Endothelial cell of umbilical vein (primary cell): ENCODE data around the gene IPO9. TPM values are rescaled to one million over a fixed set of nuclear protein-coding genes. Genes with fewer than 3 reads are reported as not detected.

ENCODE experiments used
- BruUV-seq: library from RNA; stranded (reverse); fragments of 400-500 nt; replicated peaks from 2 replicates; lab custom pipeline; 2021; lab: Mats Ljungman, UMichigan
- CTCF ChIA-PET: fragments of 300-600, 350-600 bp; sonication (Branson Sonifier 250); formaldehyde crosslinking; loops from one replicate; lab custom pipeline; 2021; ENCODE audit warnings: antibody characterized with exemption, inconsistent platforms; lab: Charles Lee
- POLR2A ChIA-PET: fragments of 300-600, 350-600 bp; sonication (Branson Sonifier 250); formaldehyde crosslinking; loops from one replicate; lab custom pipeline; 2021; ENCODE audit warnings: antibody characterized with exemption, inconsistent platforms; lab: Charles Lee
- DNase-seq: peaks from one replicate; pipeline ENCODE4 v3.0.0-alpha.2; 2011; ENCODE audit warnings: low read depth, low spot score
- FAIRE-seq: peaks from 2 replicates; lab custom pipeline; 2011; peaks lifted over from hg19 to GRCh38; lab: Jason Lieb, UNC
- H2AFZ ChIP-seq: 2 replicates; pipeline ENCODE4 v1.6.0; 2012; ENCODE audit warnings: low read depth, low read length, control low read depth, inconsistent platforms
- H3K27ac ChIP-seq: 2 replicates; pipeline ENCODE4 v1.5.1; 2011; ENCODE audit warnings: low read depth, mild to moderate bottlenecking, control low read depth, low read length, moderate library complexity; ENCODE audit not compliant: insufficient read depth
- H3K27me3 ChIP-seq, 2 experiments: 2 replicates each; pipeline versions ENCODE4 v1.6.0 to v1.6.1; 2011; ENCODE audit warnings: low read length in 2 of 2, mixed read lengths in 1 of 2; ENCODE audit not compliant: control insufficient read depth in 2 of 2, insufficient read depth in 2 of 2
- H3K36me3 ChIP-seq, 2 experiments: 2 replicates in 1 of 2; 3 replicates in 1 of 2; pipeline ENCODE4 v1.5.1; 2011; ENCODE audit warnings: low read length in 2 of 2, mild to moderate bottlenecking in 1 of 2, moderate library complexity in 1 of 2; ENCODE audit not compliant: control insufficient read depth in 2 of 2, insufficient read depth in 2 of 2; ENCODE audit errors: extremely low read depth in 1 of 2
- H3K4me1 ChIP-seq: 3 replicates; pipeline ENCODE4 v1.5.1; 2011; ENCODE audit warnings: mild to moderate bottlenecking, low read length; ENCODE audit not compliant: control insufficient read depth, insufficient read depth; ENCODE audit errors: extremely low read depth
- H3K4me2 ChIP-seq: 2 replicates; pipeline ENCODE4 v1.6.1; 2011; ENCODE audit warnings: low read length, control low read depth, mixed read lengths; ENCODE audit not compliant: insufficient read depth
- H3K4me3 ChIP-seq, 3 experiments: fragments of 200-600 bp in 1 of 3; sonication (generic), shearing (Covaris generic) in 1 of 3; replicated peaks in 1 of 3; 2 replicates each; pipeline ENCODE4 v1.5.1; 2011 to 2016; ENCODE audit warnings: control low read depth in 3 of 3, low read length in 3 of 3, mild to moderate bottlenecking in 2 of 3, inconsistent platforms in 1 of 3, low read depth in 1 of 3, moderate library complexity in 1 of 3; ENCODE audit not compliant: insufficient read depth in 1 of 3
- H3K79me2 ChIP-seq: 2 replicates; pipeline ENCODE4 v1.6.0; 2012; ENCODE audit warnings: low read length, inconsistent platforms; ENCODE audit not compliant: control insufficient read depth, insufficient read depth
- H3K9ac ChIP-seq: replicated peaks from 2 replicates; pipeline ENCODE3; 2011; ENCODE audit warnings: low read length, control low read depth; ENCODE audit not compliant: insufficient read depth; ENCODE audit errors: extremely low read depth
- H3K9me1 ChIP-seq: replicated peaks from 3 replicates; pipeline ENCODE4 v1.6.0; 2011; ENCODE audit warnings: mild to moderate bottlenecking, low read length; ENCODE audit not compliant: control insufficient read depth, insufficient read depth; ENCODE audit errors: extremely low read depth
- H3K9me3 ChIP-seq: replicated peaks from 2 replicates; pipeline ENCODE4 v1.5.1; 2012; ENCODE audit warnings: low read length, inconsistent platforms; ENCODE audit not compliant: control insufficient read depth, insufficient read depth
- H4K20me1 ChIP-seq: replicated peaks from 2 replicates; pipeline ENCODE3; 2011; ENCODE audit warnings: mild to moderate bottlenecking, low read length; ENCODE audit not compliant: control insufficient read depth, insufficient read depth; ENCODE audit errors: extremely low read depth
- CTCF ChIP-seq, 2 donors: IDR thresholded peaks; 1 replicate in 1 of 2; 2 replicates in 1 of 2; pipeline ENCODE4 v1.5.1; 2011; ENCODE audit warnings: low read length in 2 of 2, mild to moderate bottlenecking in 2 of 2, moderate library complexity in 2 of 2, control low read depth in 1 of 2, inconsistent platforms in 1 of 2, low read depth in 1 of 2; ENCODE audit not compliant: insufficient read depth in 1 of 2; ENCODE audit errors: extremely low read depth in 1 of 2
- EZH2 ChIP-seq: IDR thresholded peaks from 2 replicates; pipeline ENCODE4 v1.6.1; 2012; ENCODE audit warnings: borderline replicate concordance, low read depth, mild to moderate bottlenecking, moderate library complexity, low read length, inconsistent platforms; ENCODE audit not compliant: severe bottlenecking
- FOS ChIP-seq: IDR thresholded peaks from 2 replicates; pipeline ENCODE4 v1.6.1; 2011; ENCODE audit warnings: mild to moderate bottlenecking, low read length, moderate library complexity, borderline replicate concordance; ENCODE audit not compliant: insufficient read depth
- GATA2 ChIP-seq: IDR thresholded peaks from 2 replicates; pipeline ENCODE4 v1.7.0; 2011; ENCODE audit warnings: low read depth, mild to moderate bottlenecking, moderate library complexity, mixed read lengths, low read length; ENCODE audit not compliant: insufficient read length, insufficient read depth
- JUN ChIP-seq: IDR thresholded peaks from 2 replicates; pipeline ENCODE4 v1.6.1; 2011; ENCODE audit warnings: borderline replicate concordance, low read depth; ENCODE audit not compliant: insufficient read length, insufficient read depth
- MAX ChIP-seq: IDR thresholded peaks from 2 replicates; pipeline ENCODE4 v1.6.1; 2011; ENCODE audit not compliant: insufficient read depth, insufficient read length
- MYC ChIP-seq: IDR thresholded peaks from one replicate; pipeline ENCODE4 v1.6.1; 2011; ENCODE audit warnings: mild to moderate bottlenecking, low read depth, low read length
- POLR2A ChIP-seq: IDR thresholded peaks from 2 replicates; pipeline ENCODE4 v1.6.1; 2012; ENCODE audit warnings: low read depth, mild to moderate bottlenecking, control low read depth, low read length
- POLR2AphosphoS5 ChIP-seq: IDR thresholded peaks from 2 replicates; pipeline ENCODE4 v1.6.1; 2012; ENCODE audit warnings: low read depth, mild to moderate bottlenecking, control low read depth, low read length, moderate library complexity; ENCODE audit not compliant: insufficient read depth
- dilution Hi-C: fragments of 300-500 bp; cut with MboI; formaldehyde crosslinking; loops from one replicate; pipeline ENCODE4 v1.15.0; 2019; ENCODE audit warnings: low sequenced_read_pairs; ENCODE audit not compliant: extremely low pct_ligation_motif_present
- intact Hi-C: fragments of 100-400 bp; cut with micrococcal nuclease; formaldehyde crosslinking; loops from one replicate; pipeline ENCODE4 v1.10.0; 2022
- polyA plus RNA-seq, 4 experiments: library from polyadenylated mRNA; depleted of rRNA in 3 of 4; stranded (reverse) in 3 of 4; unstranded in 1 of 4; fragments of >200 nt; gene quantifications; 2 replicates each; pipeline versions ENCODE4 v1.2.1 to v1.2.3, GENCODE V29; 2011 to 2012; ENCODE audit warnings: missing spikeins in 1 of 4
- total RNA-seq: library from RNA; stranded (reverse); gene quantifications from 2 replicates; pipeline ENCODE4 v1.2.3, GENCODE V29; 2021

Gene IPO9
- total and polyA plus RNA-seq, 2 donors (not counting 3 experiments of a cell fraction or from before 2014, with no cell fraction given) = 53.4 to 104 TPM

- Histone ChIP-seq H3K4me3 (no peak overlapping the region), H2AFZ (no peak overlapping the region), H3K9ac (no peak overlapping the region), H3K79me2 (peaks cover 28% of the 10 kb centered on the region), H3K27ac (no peak overlapping the region), H3K9me3 (no peaks in the 10 kb centered on the region), H3K27me3 (no peaks in the 10 kb centered on the region), H3K4me1 (peaks cover 14% of the 10 kb centered on the region), H3K4me2 (no peak overlapping the region), H3K36me3 (peaks cover 6 to 8% of the 10 kb centered on the region in 2 experiments), H3K9me1 (no peaks in the 10 kb centered on the region), H4K20me1 (no peaks in the 10 kb centered on the region)
- TF ChIP-seq FOS (no peak), POLR2AphosphoS5 (no peak), MAX (no peak), JUN (no peak), EZH2 (no peak), CTCF (IDR thresholded peaks at IDR 0.05; ENCODE audit: extremely low read depth in 1 of 2, insufficient read depth in 1 of 2, low read depth in 1 of 2, low read length in 2 of 2) (no peak), MYC (no peak), POLR2A (no peak), GATA2 (no peak)
- dilution Hi-C loops = no loop called here
- intact Hi-C loops = no loop called here
- BruUV-seq = no TSS peak
- ChIA-PET CTCF (interaction anchor here (1.0 to 1.6 kb wide), 6 partner anchors 10 to 117 kb away, joined by 3 to 4 read pairs (median 3); no protein-coding TSS in a partner anchor), POLR2A (no interaction called here)
- no peak for DNase-seq
- FAIRE-seq = no peak
Measured at GRCh38 chr1:201826830-201827229, 2.1 kb upstream of the IPO9 start.
